Activated CD8-positive, alpha-beta memory T cell treated with anti-CD3 and anti-CD28 coated beads, Interleukin-2, amount 10 ng/mL, durations not matched to agents 7 days and 5 days (primary cell): ENCODE results near the gene NPIPB8. TPM values are rescaled to one million over a fixed set of nuclear protein-coding genes. Genes with fewer than 3 reads are reported as not detected.
"Not testable (repeated sequence)": the region's sequence is repeated elsewhere in the genome, so short reads cannot be mapped to it uniquely, and the experiment has no call there.

ENCODE experiments used
- ATAC-seq: fragments of 150-1000 bp; cut with Tn5 transposase; one replicate; pipeline ENCODE4 v1.10.0; 2021; ENCODE audit warnings: moderate library complexity
- CTCF ChIA-PET: fragments of 350-600 bp; sonication (Branson Sonifier 250); formaldehyde crosslinking; loops from one replicate; lab custom pipeline; 2021; ENCODE audit warnings: antibody characterized with exemption; lab: Charles Lee
- DNase-seq: peaks from one replicate; pipeline ENCODE4 v3.0.0-alpha.2; 2020
- H3K27ac Mint-ChIP-seq: one replicate; pipeline ENCODE4 v1.8.0; 2021; ENCODE audit warnings: mild to moderate bottlenecking, mixed read lengths
- H3K27me3 Mint-ChIP-seq: one replicate; pipeline ENCODE4 v1.8.0; 2021; ENCODE audit warnings: mixed read lengths
- H3K36me3 Mint-ChIP-seq: one replicate; pipeline ENCODE4 v1.8.0; 2021; ENCODE audit warnings: mild to moderate bottlenecking, mixed read lengths
- H3K4me1 Mint-ChIP-seq: one replicate; pipeline ENCODE4 v1.8.0; 2021; ENCODE audit warnings: mixed read lengths
- H3K4me3 Mint-ChIP-seq: one replicate; pipeline ENCODE4 v1.8.0; 2021; ENCODE audit warnings: mild to moderate bottlenecking, moderate library complexity, mixed read lengths
- H3K9me3 Mint-ChIP-seq: one replicate; pipeline ENCODE4 v1.8.0; 2022; ENCODE audit warnings: low read depth, mixed read lengths
- total RNA-seq, 2 experiments: library from RNA; stranded (reverse); gene quantifications; one replicate each; pipeline ENCODE4 v1.2.3, GENCODE V29; 2021

NPIPB8 gene
- total RNA-seq, 2 experiments from 2014 or later: 1.0 to 1.5 TPM

- H3K27ac Mint-ChIP-seq: no peak overlapping the region
- H3K4me1 Mint-ChIP-seq: peaks cover 9% of the 10 kb centered on the region
- H3K4me3 Mint-ChIP-seq: no peak overlapping the region
- ATAC-seq: no peak
- DNase-seq: no peak
- no peaks in the 10 kb centered on the region for H3K27me3 Mint-ChIP-seq
- H3K9me3 Mint-ChIP-seq: no peaks in the 10 kb centered on the region
- CTCF ChIA-PET: no interaction called here
- H3K36me3 Mint-ChIP-seq: no peaks in the 10 kb centered on the region
Observed at GRCh38 chr16:28610595-28611191, 27.2 kb upstream of the NPIPB8 start.

GRCh38 chr16:28612359-28613280 lies 25.2 kb upstream of the NPIPB8 start:
- H3K4me1 Mint-ChIP-seq, CTCF ChIA-PET, H3K27me3 Mint-ChIP-seq, H3K4me3 Mint-ChIP-seq, H3K36me3 Mint-ChIP-seq, H3K27ac Mint-ChIP-seq, H3K9me3 Mint-ChIP-seq, DNase-seq: not testable (repeated sequence)
- peak; percentile 96 for ATAC-seq

GRCh38 chr16:28613912-28614311 lies 24.0 kb upstream of the NPIPB8 start:
- H3K4me3 Mint-ChIP-seq, CTCF ChIA-PET, H3K27ac Mint-ChIP-seq, H3K36me3 Mint-ChIP-seq, DNase-seq, H3K9me3 Mint-ChIP-seq, H3K4me1 Mint-ChIP-seq, ATAC-seq, H3K27me3 Mint-ChIP-seq: not testable (repeated sequence)

- ATAC-seq, H3K9me3 Mint-ChIP-seq, H3K36me3 Mint-ChIP-seq, CTCF ChIA-PET, DNase-seq, H3K27ac Mint-ChIP-seq, H3K4me3 Mint-ChIP-seq, H3K4me1 Mint-ChIP-seq, H3K27me3 Mint-ChIP-seq: not testable (repeated sequence)
Observed at GRCh38 chr16:28614561-28614960, 23.3 kb upstream of the NPIPB8 start.

GRCh38 chr16:28615486-28616223 lies 22.2 kb upstream of the NPIPB8 start:
- H3K4me3 Mint-ChIP-seq, H3K27me3 Mint-ChIP-seq, H3K4me1 Mint-ChIP-seq, ATAC-seq, H3K36me3 Mint-ChIP-seq, DNase-seq, H3K9me3 Mint-ChIP-seq, H3K27ac Mint-ChIP-seq: not testable (repeated sequence)
- CTCF ChIA-PET: interaction anchor here (1.4 kb wide), 1 partner anchor 329 kb away, joined by 3 read pairs; no protein-coding TSS in a partner anchor

- H3K27me3 Mint-ChIP-seq, ATAC-seq, DNase-seq, H3K36me3 Mint-ChIP-seq, H3K9me3 Mint-ChIP-seq, H3K4me1 Mint-ChIP-seq, H3K4me3 Mint-ChIP-seq, H3K27ac Mint-ChIP-seq: not testable (repeated sequence)
- CTCF ChIA-PET: interaction anchor here (0.9 to 1.4 kb wide), 2 partner anchors 329 to 338 kb away, joined by 3 read pairs; no protein-coding TSS in a partner anchor
Observed at GRCh38 chr16:28616224-28616577, 21.7 kb upstream of the NPIPB8 start.

- H3K4me1 Mint-ChIP-seq: peaks cover 3% of the 10 kb centered on the region
- peaks cover 9% of the 10 kb centered on the region for H3K36me3 Mint-ChIP-seq
- H3K27me3 Mint-ChIP-seq: no peaks in the 10 kb centered on the region
- no peak overlapping the region for H3K27ac Mint-ChIP-seq
- ATAC-seq (no peak), DNase-seq (no peak)
- CTCF ChIA-PET: interaction anchor here (0.9 to 1.4 kb wide), 2 partner anchors 328 to 339 kb away, joined by 3 read pairs; no protein-coding TSS in a partner anchor
- H3K9me3 Mint-ChIP-seq: no peaks in the 10 kb centered on the region
- no peak overlapping the region for H3K4me3 Mint-ChIP-seq
Observed at GRCh38 chr16:28616636-28617035, 21.2 kb upstream of the NPIPB8 start.

GRCh38 chr16:28617874-28618273 lies 20.0 kb upstream of the NPIPB8 start:
- Mint-ChIP-seq H3K36me3 (peaks cover 9% of the 10 kb centered on the region), H3K27me3 (no peaks in the 10 kb centered on the region), H3K27ac (no peak overlapping the region), H3K4me3 (no peak overlapping the region), H3K9me3 (no peaks in the 10 kb centered on the region), H3K4me1 (peaks cover 13% of the 10 kb centered on the region)
- no peak for DNase-seq
- no peak for ATAC-seq
- CTCF ChIA-PET: interaction anchor here (0.7 kb wide), 1 partner anchor 434 kb away, joined by 3 read pairs; no protein-coding TSS in a partner anchor

- H3K4me3 Mint-ChIP-seq, CTCF ChIA-PET, DNase-seq, H3K9me3 Mint-ChIP-seq, H3K27ac Mint-ChIP-seq, H3K27me3 Mint-ChIP-seq, H3K36me3 Mint-ChIP-seq, ATAC-seq: not testable (repeated sequence)
- H3K4me1 Mint-ChIP-seq: peaks cover 19% of the 10 kb centered on the region
Observed at GRCh38 chr16:28620316-28620715, 17.5 kb upstream of the NPIPB8 start.

- Mint-ChIP-seq H3K27ac (peak overlapping the region; percentile 36), H3K4me1 (peaks cover 19% of the 10 kb centered on the region), H3K4me3 (peak overlapping the region; percentile 81), H3K9me3 (no peaks in the 10 kb centered on the region), H3K27me3 (peaks cover 6% of the 10 kb centered on the region), H3K36me3 (peaks cover 8% of the 10 kb centered on the region)
- CTCF ChIA-PET: no interaction called here
- no peak for DNase-seq
- no peak for ATAC-seq
Observed at GRCh38 chr16:28621481-28622155, 16.2 kb upstream of the NPIPB8 start.

GRCh38 chr16:28622532-28623171 lies 15.2 kb upstream of the NPIPB8 start:
- not testable (repeated sequence) for H3K27me3 Mint-ChIP-seq
- CTCF ChIA-PET: interaction anchor here (1.0 kb wide), 2 partner anchors 69 to 345 kb away, joined by 3 read pairs; partner anchors contain the start of gene SGF29
- peak overlapping the region; percentile 83 for H3K27ac Mint-ChIP-seq

GRCh38 chr16:28623172-28623711 lies 14.6 kb upstream of the NPIPB8 start:
- peaks cover 6% of the 10 kb centered on the region for H3K36me3 Mint-ChIP-seq
- H3K4me1 Mint-ChIP-seq: peaks cover 19% of the 10 kb centered on the region
- H3K27me3 Mint-ChIP-seq: peaks cover 9% of the 10 kb centered on the region
- CTCF ChIA-PET: interaction anchor here (1.0 kb wide), 2 partner anchors 69 to 345 kb away, joined by 3 read pairs; partner anchors contain the start of gene SGF29
- DNase-seq (peak; percentile 79), ATAC-seq (peak; percentile 94)
- H3K4me3 Mint-ChIP-seq: peak overlapping the region; percentile 81
- no peaks in the 10 kb centered on the region for H3K9me3 Mint-ChIP-seq
- H3K27ac Mint-ChIP-seq: peak overlapping the region; percentile 83

More at GRCh38 chr16:28622532-28623171, 15.2 kb upstream of the NPIPB8 start:
- Mint-ChIP-seq H3K4me1 (peaks cover 19% of the 10 kb centered on the region), H3K4me3 (peak overlapping the region; percentile 81)
- H3K9me3 Mint-ChIP-seq, H3K36me3 Mint-ChIP-seq, DNase-seq: not testable (repeated sequence)
- peak; percentile 27 for ATAC-seq
